WTC11 (cell line): ENCODE data around the gene MSLN.

Source experiments
- FOXP1 ChIP-seq: sonication (generic); formaldehyde crosslinking; IDR thresholded peaks from 2 replicates; pipeline ENCODE4 v1.8.0; 2022; ENCODE audit warnings: missing genetic modification reagents, mild to moderate bottlenecking, moderate library complexity, borderline replicate concordance
- TF ChIP-seq, protein P1 (sequence below): sonication (generic); formaldehyde crosslinking; IDR thresholded peaks from 2 replicates; pipeline ENCODE4 v1.8.0; 2022; ENCODE audit warnings: mild to moderate bottlenecking, missing genetic modification reagents

GRCh38 chr16:723695-724094 is 36.8 kb upstream of the MSLN start:
- TF ChIP-seq, protein P1, sequence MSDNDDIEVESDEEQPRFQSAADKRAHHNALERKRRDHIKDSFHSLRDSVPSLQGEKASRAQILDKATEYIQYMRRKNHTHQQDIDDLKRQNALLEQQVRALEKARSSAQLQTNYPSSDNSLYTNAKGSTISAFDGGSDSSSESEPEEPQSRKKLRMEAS (CRISPR knock-in tag): no peak
- no peak for TF ChIP-seq FOXP1 (CRISPR knock-in tag)
